KOPT-K1 (cell line): ENCODE results near the gene BRI3BP.

ENCODE experiments used
- H3K27ac ChIP-seq: fragments of 200-600 bp; sonication (generic); 2 replicates; pipeline ENCODE4 v1.5.1; 2016; ENCODE audit warnings: antibody characterized with exemption, mild to moderate bottlenecking, low read depth, low read length; ENCODE audit not compliant: poor library complexity, severe bottlenecking
- H3K36me3 ChIP-seq: fragments of 200-600 bp; sonication (generic); 2 replicates; pipeline ENCODE4 v1.5.1; 2017; ENCODE audit warnings: antibody characterized with exemption, mild to moderate bottlenecking, low read length, moderate library complexity; ENCODE audit not compliant: insufficient read depth
- H3K9me3 ChIP-seq: fragments of 200-600 bp; sonication (generic); 2 replicates; pipeline ENCODE4 v1.5.1; 2017; ENCODE audit warnings: antibody characterized with exemption, low read length, mild to moderate bottlenecking; ENCODE audit not compliant: insufficient read depth, poor library complexity, severe bottlenecking

Gene BRI3BP

DNA sequence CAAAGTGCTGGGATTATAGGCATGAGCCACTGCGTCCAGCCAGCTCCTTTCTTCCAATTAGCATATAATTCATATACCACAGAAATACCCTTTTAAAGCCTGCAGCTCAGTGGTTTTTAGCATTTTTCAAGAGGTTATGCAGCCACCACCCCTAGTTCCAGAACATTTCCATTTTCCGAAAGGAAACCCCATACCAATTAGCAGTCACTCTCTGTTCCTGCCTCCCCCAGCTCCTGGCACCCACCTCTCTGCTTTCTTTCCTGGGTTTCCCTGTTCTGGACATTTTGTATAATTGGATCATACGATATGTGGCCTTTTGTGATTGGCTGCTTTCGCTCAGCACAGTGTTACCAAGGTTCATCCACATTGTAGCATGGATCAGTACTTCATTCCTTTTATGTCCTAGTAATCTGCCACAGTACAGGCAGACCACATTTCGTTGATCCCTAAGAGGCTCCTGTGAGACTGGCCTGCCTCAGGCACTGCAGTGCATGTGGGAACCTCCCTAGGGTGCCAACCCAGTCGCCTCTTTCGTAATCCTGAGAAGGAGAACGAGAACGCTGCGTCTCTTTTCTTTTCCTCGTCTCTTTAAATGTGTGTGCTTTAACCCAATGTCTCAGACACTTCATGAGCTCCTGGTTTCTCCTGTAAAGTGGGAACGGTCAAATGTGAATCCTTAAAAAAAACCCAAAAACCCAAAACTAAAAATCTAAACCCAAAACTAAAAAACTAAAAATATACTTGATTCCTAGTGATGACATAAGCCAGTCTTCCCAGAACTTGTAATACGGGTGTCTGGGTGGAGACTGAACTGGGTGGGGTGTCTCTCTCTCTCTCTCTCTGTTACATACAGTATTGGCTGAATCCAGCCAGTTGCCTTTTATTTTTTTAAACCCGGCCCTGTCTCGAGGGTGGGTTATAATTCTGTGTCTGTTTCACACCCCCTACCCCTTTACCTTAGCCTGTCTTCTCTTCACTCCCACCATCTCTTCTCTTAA lies 86.5 kb downstream of the BRI3BP start:
- Histone ChIP-seq H3K27ac (no peak overlapping the region), H3K9me3 (no peaks in the 10 kb centered on the region), H3K36me3 (peaks cover 55% of the 10 kb centered on the region)
